Transverse colon (tissue), 3 donors: Measurements from ENCODE around the gene SERHL2.

ENCODE experiments used
- CTCF ChIP-seq, 5 experiments: fragments of 200-600 bp in 3 of 5; fragments of 450-650 bp in 2 of 5; sonication (generic) in 3 of 5; IDR thresholded peaks; 1 replicate in 2 of 5; 2 replicates in 3 of 5; pipeline ENCODE4 v1.5.1; 2016 to 2017; ENCODE audit warnings: antibody characterized with exemption in 5 of 5, inconsistent platforms in 3 of 5, mild to moderate bottlenecking in 2 of 5, moderate library complexity in 1 of 5
- POLR2A ChIP-seq: fragments of 450-650 bp; IDR thresholded peaks from one replicate; pipeline ENCODE4 v1.6.1; 2016; ENCODE audit warnings: antibody characterized with exemption, mild to moderate bottlenecking, moderate library complexity

- TF ChIP-seq CTCF (IDR thresholded peaks at IDR 0.05) (no peak), POLR2A (no peak)
These were observed 9.1 kb upstream of the SERHL2 start for GRCh38 chr22:42544686-42545085.
